MCF 10A (cell line): Measurements from ENCODE around the gene ROCK2. TPM values are rescaled to one million over a fixed set of nuclear protein-coding genes. Genes with fewer than 3 reads are reported as not detected.

Source experiments
- BruUV-seq: library from RNA; stranded (reverse); fragments of 400-500 nt; replicated peaks from 2 replicates; lab custom pipeline; 2021; lab: Mats Ljungman, UMichigan
- CTCF ChIA-PET: fragments of 300-600 bp; sonication (Branson Sonifier 250); formaldehyde crosslinking; extraction: SDS; loops from one replicate; lab custom pipeline; 2021; ENCODE audit warnings: antibody characterized with exemption, inconsistent platforms; lab: Yijun Ruan, JAX
- POLR2A ChIA-PET: fragments of 300-600, 350-650 bp; sonication (Branson Sonifier 250); formaldehyde crosslinking; extraction: SDS; loops from one replicate; lab custom pipeline; 2020; ENCODE audit warnings: antibody characterized with exemption, inconsistent platforms; lab: Yijun Ruan, JAX
- DNase-seq: peaks from one replicate; pipeline ENCODE4 v3.0.0-alpha.2; 2018; ENCODE audit not compliant: unreplicated experiment
- H3K27ac Mint-ChIP-seq: one replicate; pipeline ENCODE4 v1.8.0; 2022; ENCODE audit warnings: mild to moderate bottlenecking, low read depth, mixed read lengths; ENCODE audit not compliant: unreplicated experiment
- H3K27me3 Mint-ChIP-seq: one replicate; pipeline ENCODE4 v1.8.0; 2022; ENCODE audit warnings: mixed read lengths; ENCODE audit not compliant: insufficient read depth, unreplicated experiment
- H3K36me3 Mint-ChIP-seq: one replicate; pipeline ENCODE4 v1.8.0; 2022; ENCODE audit warnings: mild to moderate bottlenecking, moderate library complexity, mixed read lengths; ENCODE audit not compliant: insufficient read depth, unreplicated experiment
- H3K4me1 Mint-ChIP-seq: one replicate; pipeline ENCODE4 v1.8.0; 2022; ENCODE audit warnings: mixed read lengths; ENCODE audit not compliant: insufficient read depth, unreplicated experiment
- H3K4me3 Mint-ChIP-seq: one replicate; pipeline ENCODE4 v1.8.0; 2022; ENCODE audit warnings: mild to moderate bottlenecking, moderate library complexity, mixed read lengths; ENCODE audit not compliant: unreplicated experiment
- H3K9me3 Mint-ChIP-seq: one replicate; pipeline ENCODE4 v1.8.0; 2022; ENCODE audit warnings: mixed read lengths; ENCODE audit not compliant: unreplicated experiment
- CTCF ChIP-seq: fragments of 200-600 bp; IDR thresholded peaks from one replicate; pipeline ENCODE4 v1.8.0; 2022; ENCODE audit warnings: antibody characterized with exemption, mild to moderate bottlenecking; ENCODE audit not compliant: unreplicated experiment
- intact Hi-C: fragments of 100-400 bp; cut with micrococcal nuclease; formaldehyde crosslinking; loops from 2 replicates; pipeline ENCODE4 v1.14.1; 2022
- total RNA-seq: library from RNA; stranded (reverse); gene quantifications from 2 replicates; pipeline ENCODE4 v1.2.3, GENCODE V29; 2022

Gene ROCK2
- total RNA-seq, 1 experiment from 2014 or later = 40.7 TPM

GRCh38 chr2:11305958-11306357 is 38.5 kb downstream of the ROCK2 start:
- H3K4me3 Mint-ChIP-seq = no peak overlapping the region
- H3K9me3 Mint-ChIP-seq = no peaks in the 10 kb centered on the region
- no peaks in the 10 kb centered on the region for H3K36me3 Mint-ChIP-seq
- no peaks in the 10 kb centered on the region for H3K27me3 Mint-ChIP-seq
- BruUV-seq = no TSS peak
- no peak overlapping the region for H3K27ac Mint-ChIP-seq
- H3K4me1 Mint-ChIP-seq = peaks cover 17% of the 10 kb centered on the region
- intact Hi-C loops = no loop called here
- ChIA-PET CTCF (interaction anchor here (0.6 to 1.7 kb wide), 2 partner anchors 69 to 277 kb away, joined by 3 to 4 read pairs; no protein-coding TSS in a partner anchor), POLR2A (interaction anchor here (0.6 to 1.8 kb wide), 3 partner anchors 9 to 39 kb away, joined by 3 to 7 read pairs (median 3); no protein-coding TSS in a partner anchor)
- peak; percentile 46 for DNase-seq
- no peak for TF ChIP-seq CTCF

- ChIA-PET CTCF (interaction anchor here (0.5 to 1.7 kb wide), 3 partner anchors 22 to 278 kb away, joined by 3 to 4 read pairs (median 3); no protein-coding TSS in a partner anchor), POLR2A (interaction anchor here (0.6 kb wide), 1 partner anchor 40 kb away, joined by 3 read pairs; no protein-coding TSS in a partner anchor)
- H3K27me3 Mint-ChIP-seq = no peaks in the 10 kb centered on the region
- intact Hi-C loops = no loop called here
- H3K4me1 Mint-ChIP-seq = peaks cover 14% of the 10 kb centered on the region
- H3K9me3 Mint-ChIP-seq = no peaks in the 10 kb centered on the region
- H3K36me3 Mint-ChIP-seq = no peaks in the 10 kb centered on the region
- no peak overlapping the region for H3K27ac Mint-ChIP-seq
- TF ChIP-seq CTCF = no peak
- DNase-seq = no peak
- BruUV-seq = no TSS peak
- no peak overlapping the region for H3K4me3 Mint-ChIP-seq
Measured at GRCh38 chr2:11305338-11305737, 39.1 kb downstream of the ROCK2 start.

- no peaks in the 10 kb centered on the region for H3K9me3 Mint-ChIP-seq
- no TSS peak for BruUV-seq
- intact Hi-C loops = no loop called here
- ChIA-PET POLR2A (no interaction called here), CTCF (no interaction called here)
- no peak for TF ChIP-seq CTCF
- H3K27ac Mint-ChIP-seq = no peak overlapping the region
- H3K36me3 Mint-ChIP-seq = no peaks in the 10 kb centered on the region
- DNase-seq = no peak
- peaks cover 14% of the 10 kb centered on the region for H3K4me1 Mint-ChIP-seq
- H3K27me3 Mint-ChIP-seq = no peaks in the 10 kb centered on the region
- H3K4me3 Mint-ChIP-seq = no peak overlapping the region
Measured at GRCh38 chr2:11304476-11304875, 40.0 kb downstream of the ROCK2 start.

GRCh38 chr2:11303290-11304013 is 41.0 kb downstream of the ROCK2 start:
- no peak for TF ChIP-seq CTCF
- H3K36me3 Mint-ChIP-seq = no peaks in the 10 kb centered on the region
- DNase-seq = no peak
- ChIA-PET POLR2A (interaction anchor here (0.7 to 1.1 kb wide), 3 partner anchors 16 to 40 kb away, joined by 3 read pairs; no protein-coding TSS in a partner anchor), CTCF (interaction anchor here (1.1 kb wide), 1 partner anchor 281 kb away, joined by 3 read pairs; no protein-coding TSS in a partner anchor)
- H3K27ac Mint-ChIP-seq = no peak overlapping the region
- H3K4me3 Mint-ChIP-seq = no peak overlapping the region
- peaks cover 14% of the 10 kb centered on the region for H3K4me1 Mint-ChIP-seq
- H3K9me3 Mint-ChIP-seq = no peaks in the 10 kb centered on the region
- intact Hi-C loops = no loop called here
- no TSS peak for BruUV-seq
- H3K27me3 Mint-ChIP-seq = no peaks in the 10 kb centered on the region
